CD4-positive, alpha-beta T cell (primary cell): ENCODE data around the gene DGLUCY. TPM values are rescaled to one million over a fixed set of nuclear protein-coding genes. Genes with fewer than 3 reads are reported as not detected.

ENCODE experiments used
- ATAC-seq: fragments of 200-7000 bp; cut with Tn5 transposase; one replicate; pipeline ENCODE4 v1.10.0; 2022; ENCODE audit warnings: mild to moderate bottlenecking; ENCODE audit not compliant: poor library complexity
- CTCF ChIA-PET: fragments of 350-600 bp; sonication (Branson Sonifier 250); formaldehyde crosslinking; loops from one replicate; lab custom pipeline; 2021; ENCODE audit warnings: antibody characterized with exemption, inconsistent platforms; lab: Charles Lee
- POLR2A ChIA-PET: fragments of 350-600 bp; sonication (Branson Sonifier 250); formaldehyde crosslinking; loops from one replicate; lab custom pipeline; 2021; ENCODE audit warnings: antibody characterized with exemption, inconsistent platforms; lab: Charles Lee
- DNase-seq, 14 experiments: peaks; one replicate each; pipeline ENCODE4 v3.0.0-alpha.2; 2013 to 2020; ENCODE audit warnings: mixed read lengths in 2 of 14
- H3K27ac ChIP-seq, 2 donors: one replicate each; pipeline versions ENCODE4 v1.5.1 to v1.7.0; 2013; ENCODE audit warnings: low read length in 2 of 2, low read depth in 1 of 2, mild to moderate bottlenecking in 1 of 2
- H3K27me3 ChIP-seq, 2 experiments: 1 replicate in 1 of 2; 2 replicates in 1 of 2; pipeline versions ENCODE4 v1.6.1 to v1.7.0; 2013; ENCODE audit warnings: low read length in 2 of 2, control low read depth in 1 of 2, mild to moderate bottlenecking in 1 of 2, moderate library complexity in 1 of 2; ENCODE audit not compliant: insufficient read depth in 2 of 2, control insufficient read depth in 1 of 2
- H3K36me3 ChIP-seq: one replicate; pipeline ENCODE4 v1.6.1; 2013; ENCODE audit warnings: low read length, control low read depth; ENCODE audit not compliant: insufficient read depth
- H3K4me1 ChIP-seq: one replicate; pipeline ENCODE4 v1.6.1; 2013; ENCODE audit warnings: low read length, control low read depth; ENCODE audit not compliant: insufficient read depth
- H3K4me3 ChIP-seq: one replicate; pipeline ENCODE4 v1.5.1; 2013; ENCODE audit warnings: mild to moderate bottlenecking, low read length, moderate library complexity
- H3K9me3 ChIP-seq, 2 experiments: 1 replicate in 1 of 2; 2 replicates in 1 of 2; pipeline versions ENCODE4 v1.6.1 to v1.7.0; 2013; ENCODE audit warnings: low read length in 2 of 2, mild to moderate bottlenecking in 2 of 2, control low read depth in 1 of 2, moderate library complexity in 1 of 2; ENCODE audit not compliant: control insufficient read depth in 1 of 2, insufficient read depth in 1 of 2
- H3K27ac Mint-ChIP-seq: one replicate; pipeline ENCODE4 v1.8.0; 2020; ENCODE audit warnings: mixed read lengths
- H3K27me3 Mint-ChIP-seq: one replicate; pipeline ENCODE4 v1.8.0; 2021; ENCODE audit warnings: mixed read lengths
- H3K36me3 Mint-ChIP-seq: one replicate; pipeline ENCODE4 v1.8.0; 2021; ENCODE audit warnings: low read depth, mixed read lengths
- H3K4me1 Mint-ChIP-seq: one replicate; pipeline ENCODE4 v1.8.0; 2021; ENCODE audit warnings: low read depth, mixed read lengths
- H3K4me3 Mint-ChIP-seq: one replicate; pipeline ENCODE4 v1.8.0; 2020; ENCODE audit warnings: mild to moderate bottlenecking, mixed read lengths
- H3K9me3 Mint-ChIP-seq: one replicate; pipeline ENCODE4 v1.8.0; 2020; ENCODE audit warnings: mixed read lengths
- intact Hi-C, 2 experiments: fragments of 100-400 bp; cut with DNase I in 1 of 2; cut with micrococcal nuclease in 1 of 2; formaldehyde crosslinking; loops; one replicate each; pipeline versions ENCODE4 v1.15.1 to v1.9.0; 2023 to 2025; cut with DNase I, micrococcal nuclease
- total RNA-seq, 174 experiments: library from RNA in 2 of 174; stranded (reverse) in 2 of 174; gene quantifications; one replicate each; pipeline ENCODE4 v1.2.3 and lab custom pipeline; 2021 to 2026
- TF ChIP-seq, protein P1 (sequence below): fragments of 200-600 bp; IDR thresholded peaks from one replicate; pipeline ENCODE4 v1.8.0; 2022; ENCODE audit warnings: antibody characterized with exemption, mild to moderate bottlenecking

DGLUCY gene
- total RNA-seq, 2 experiments from 2014 or later: 33.0 to 34.9 TPM

DNA sequence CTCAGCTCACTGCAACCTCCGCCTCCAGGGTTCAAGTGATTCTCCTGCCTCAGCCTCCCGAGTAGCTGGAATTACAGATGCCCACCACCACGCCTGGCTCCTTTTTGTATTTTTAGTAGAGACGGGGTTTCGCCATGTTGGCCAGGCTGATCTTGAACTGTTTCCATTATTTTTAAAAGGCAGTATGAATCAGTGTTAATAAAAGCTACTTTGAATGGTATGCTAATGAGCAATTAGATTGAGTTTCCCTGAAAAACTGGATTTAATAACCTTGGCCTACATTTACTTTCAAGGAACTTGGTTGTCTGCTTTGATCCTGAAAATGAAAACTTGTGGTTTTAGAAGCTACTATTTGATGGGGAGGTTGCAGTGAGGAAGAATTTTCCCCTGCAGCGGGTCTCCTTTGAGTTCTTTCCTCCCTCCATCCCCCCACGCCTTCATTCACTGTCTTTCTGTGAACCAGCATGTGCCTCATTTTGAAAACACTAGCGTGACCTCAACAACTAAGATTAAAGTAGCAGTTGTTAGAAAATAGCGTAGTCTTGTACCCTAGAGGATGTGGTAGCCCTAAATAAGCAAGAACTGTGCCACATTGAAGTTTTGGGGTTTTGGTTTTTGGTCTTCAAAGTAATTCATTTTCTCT lies 35.7 kb upstream of the DGLUCY start:
- ChIA-PET CTCF (no interaction called here), POLR2A (interaction anchor here (0.6 to 2.7 kb wide), 12 partner anchors 9 to 75 kb away, joined by 3 to 35 read pairs (median 7); partner anchors contain the start of genes DGLUCY and RPS6KA5)
- peaks cover 29% of the 10 kb centered on the region for H3K4me1 ChIP-seq
- ATAC-seq (peak; percentile 99), DNase-seq (peak in 8 of 14 experiments; percentile 8 to 90 (median 47))
- Mint-ChIP-seq H3K36me3 (no peaks in the 10 kb centered on the region), H3K27ac (peak overlapping the region; percentile 37), H3K4me1 (peaks cover 30% of the 10 kb centered on the region), H3K9me3 (no peaks in the 10 kb centered on the region), H3K4me3 (peak overlapping the region; percentile 9), H3K27me3 (no peaks in the 10 kb centered on the region)
- H3K27ac ChIP-seq: peak overlapping the region in 1 of 2 donors; percentile 29
- no peaks in the 10 kb centered on the region for H3K9me3 ChIP-seq
- no peaks in the 10 kb centered on the region for H3K36me3 ChIP-seq
- no peak overlapping the region for H3K4me3 ChIP-seq
- H3K27me3 ChIP-seq: no peaks in the 10 kb centered on the region
- TF ChIP-seq, protein P1, sequence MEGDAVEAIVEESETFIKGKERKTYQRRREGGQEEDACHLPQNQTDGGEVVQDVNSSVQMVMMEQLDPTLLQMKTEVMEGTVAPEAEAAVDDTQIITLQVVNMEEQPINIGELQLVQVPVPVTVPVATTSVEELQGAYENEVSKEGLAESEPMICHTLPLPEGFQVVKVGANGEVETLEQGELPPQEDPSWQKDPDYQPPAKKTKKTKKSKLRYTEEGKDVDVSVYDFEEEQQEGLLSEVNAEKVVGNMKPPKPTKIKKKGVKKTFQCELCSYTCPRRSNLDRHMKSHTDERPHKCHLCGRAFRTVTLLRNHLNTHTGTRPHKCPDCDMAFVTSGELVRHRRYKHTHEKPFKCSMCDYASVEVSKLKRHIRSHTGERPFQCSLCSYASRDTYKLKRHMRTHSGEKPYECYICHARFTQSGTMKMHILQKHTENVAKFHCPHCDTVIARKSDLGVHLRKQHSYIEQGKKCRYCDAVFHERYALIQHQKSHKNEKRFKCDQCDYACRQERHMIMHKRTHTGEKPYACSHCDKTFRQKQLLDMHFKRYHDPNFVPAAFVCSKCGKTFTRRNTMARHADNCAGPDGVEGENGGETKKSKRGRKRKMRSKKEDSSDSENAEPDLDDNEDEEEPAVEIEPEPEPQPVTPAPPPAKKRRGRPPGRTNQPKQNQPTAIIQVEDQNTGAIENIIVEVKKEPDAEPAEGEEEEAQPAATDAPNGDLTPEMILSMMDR: no peak
- intact Hi-C loops: loop anchor here in 1 of 2 experiments (1.0 kb wide), 1 partner anchor 17 kb away; no protein-coding TSS in a partner anchor

DNA sequence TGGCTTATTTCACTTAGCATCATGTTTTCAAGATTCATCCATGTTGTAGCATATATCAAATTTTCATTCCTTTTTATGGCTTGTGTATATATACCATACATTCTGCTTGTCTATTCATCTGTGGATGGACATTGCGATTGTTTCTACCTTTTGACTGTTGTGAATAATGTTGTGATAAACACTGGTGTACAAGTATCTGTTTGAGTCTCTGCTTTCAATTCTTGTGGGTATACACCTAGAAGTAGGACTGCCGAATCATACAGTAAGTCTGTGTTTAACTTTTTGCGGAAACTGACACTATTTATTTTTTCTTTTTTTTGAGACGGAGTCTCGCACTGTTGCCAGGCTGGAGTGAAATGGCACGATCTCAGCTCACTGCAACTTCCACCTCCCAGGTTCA lies 33.8 kb upstream of the DGLUCY start:
- intact Hi-C loops: no loop called here
- H3K36me3 Mint-ChIP-seq: no peaks in the 10 kb centered on the region
- CTCF ChIA-PET: no interaction called here
- POLR2A ChIA-PET: interaction anchor here (1.3 to 2.7 kb wide), 2 partner anchors 19 to 35 kb away, joined by 4 to 34 read pairs; partner anchors contain the start of genes DGLUCY and RPS6KA5
- H3K9me3 Mint-ChIP-seq: no peaks in the 10 kb centered on the region
- Histone ChIP-seq H3K36me3 (no peaks in the 10 kb centered on the region), H3K4me1 (peaks cover 29% of the 10 kb centered on the region), H3K27ac (no peak overlapping the region), H3K9me3 (no peaks in the 10 kb centered on the region), H3K27me3 (no peaks in the 10 kb centered on the region), H3K4me3 (no peak overlapping the region)
- DNase-seq (no peak), ATAC-seq (no peak)
- TF ChIP-seq, protein P1: no peak
- no peak overlapping the region for H3K4me3 Mint-ChIP-seq
- H3K27ac Mint-ChIP-seq: no peak overlapping the region
- H3K4me1 Mint-ChIP-seq: peaks cover 30% of the 10 kb centered on the region
- no peaks in the 10 kb centered on the region for H3K27me3 Mint-ChIP-seq

DNA sequence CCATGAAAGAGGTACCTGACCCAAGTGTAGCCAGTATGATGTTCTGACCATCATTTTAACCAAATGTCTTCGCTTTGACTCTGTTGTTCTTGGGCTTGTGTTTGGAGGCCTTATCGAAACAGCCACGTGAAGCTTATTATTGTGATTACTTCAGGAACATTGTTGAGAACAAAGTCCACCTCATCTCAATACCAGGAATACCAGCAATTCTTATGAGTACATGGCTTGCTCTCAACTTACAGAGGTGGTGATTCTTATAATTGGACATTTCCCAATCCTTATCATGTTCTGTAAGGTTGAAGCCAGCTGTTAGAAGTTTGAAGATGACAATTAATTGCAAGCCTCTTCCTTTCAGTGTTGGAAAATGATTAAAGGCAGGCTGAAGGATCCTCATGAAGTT lies 31.6 kb upstream of the DGLUCY start:
- Mint-ChIP-seq H3K4me3 (no peak overlapping the region), H3K27me3 (no peaks in the 10 kb centered on the region), H3K36me3 (no peaks in the 10 kb centered on the region), H3K4me1 (peaks cover 22% of the 10 kb centered on the region), H3K27ac (no peak overlapping the region), H3K9me3 (no peaks in the 10 kb centered on the region)
- H3K9me3 ChIP-seq: no peaks in the 10 kb centered on the region
- peaks cover 22% of the 10 kb centered on the region for H3K4me1 ChIP-seq
- intact Hi-C loops: no loop called here
- H3K27ac ChIP-seq: no peak overlapping the region
- DNase-seq (no peak), ATAC-seq (no peak)
- no peaks in the 10 kb centered on the region for H3K36me3 ChIP-seq
- TF ChIP-seq, protein P1: no peak
- H3K4me3 ChIP-seq: no peak overlapping the region
- H3K27me3 ChIP-seq: no peaks in the 10 kb centered on the region
- CTCF ChIA-PET: no interaction called here
- POLR2A ChIA-PET: interaction anchor here (0.6 to 0.9 kb wide), 2 partner anchors 22 to 23 kb away, joined by 3 to 5 read pairs; partner anchors contain the start of gene RPS6KA5
